ENCODE data around the gene OSBPL3. TPM values are rescaled to one million over a fixed set of nuclear protein-coding genes. Genes with fewer than 3 reads are reported as not detected.

Gene OSBPL3
- total RNA-seq, 4 donors from 2014 or later: 3.1 to 7.0 (median 5.3) TPM

DNA sequence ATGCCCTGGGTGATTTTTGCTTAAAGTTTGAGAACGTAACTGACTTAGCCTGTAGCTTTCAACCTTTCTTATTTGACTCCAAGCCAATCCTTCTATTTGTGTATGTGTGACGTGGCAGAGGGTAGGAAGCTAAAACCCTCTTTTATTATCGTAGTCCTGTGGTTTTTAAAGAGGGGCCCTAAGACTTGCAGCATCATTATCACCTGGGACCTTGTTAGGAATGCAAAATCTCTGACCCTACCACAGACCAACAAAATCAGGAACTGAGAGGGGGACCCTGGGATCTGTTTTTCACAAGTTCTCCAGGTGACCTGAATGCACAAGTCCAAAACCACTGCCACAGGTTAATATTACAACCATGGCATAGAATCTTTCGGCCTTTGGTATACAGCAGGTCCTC, 80.1 kb downstream of the OSBPL3 start:
- H3K27me3 ChIP-seq: no peaks in the 10 kb centered on the region
- H3K4me1 ChIP-seq: peaks cover 4 to 11% of the 10 kb centered on the region in 2 donors
- in situ Hi-C loops (cut with MboI; ENCODE audit: low sequenced_read_pairs in 4 of 4): no loop called here
- H3K36me3 ChIP-seq: no peaks in the 10 kb centered on the region
- ATAC-seq: no peak
- no peak overlapping the region for H3K27ac ChIP-seq
- H3K9me3 ChIP-seq: no peaks in the 10 kb centered on the region
- H3K4me3 ChIP-seq: no peak overlapping the region
- TF ChIP-seq POLR2A (IDR thresholded peaks at IDR 0.05): no peak
- TF ChIP-seq, protein P1, sequence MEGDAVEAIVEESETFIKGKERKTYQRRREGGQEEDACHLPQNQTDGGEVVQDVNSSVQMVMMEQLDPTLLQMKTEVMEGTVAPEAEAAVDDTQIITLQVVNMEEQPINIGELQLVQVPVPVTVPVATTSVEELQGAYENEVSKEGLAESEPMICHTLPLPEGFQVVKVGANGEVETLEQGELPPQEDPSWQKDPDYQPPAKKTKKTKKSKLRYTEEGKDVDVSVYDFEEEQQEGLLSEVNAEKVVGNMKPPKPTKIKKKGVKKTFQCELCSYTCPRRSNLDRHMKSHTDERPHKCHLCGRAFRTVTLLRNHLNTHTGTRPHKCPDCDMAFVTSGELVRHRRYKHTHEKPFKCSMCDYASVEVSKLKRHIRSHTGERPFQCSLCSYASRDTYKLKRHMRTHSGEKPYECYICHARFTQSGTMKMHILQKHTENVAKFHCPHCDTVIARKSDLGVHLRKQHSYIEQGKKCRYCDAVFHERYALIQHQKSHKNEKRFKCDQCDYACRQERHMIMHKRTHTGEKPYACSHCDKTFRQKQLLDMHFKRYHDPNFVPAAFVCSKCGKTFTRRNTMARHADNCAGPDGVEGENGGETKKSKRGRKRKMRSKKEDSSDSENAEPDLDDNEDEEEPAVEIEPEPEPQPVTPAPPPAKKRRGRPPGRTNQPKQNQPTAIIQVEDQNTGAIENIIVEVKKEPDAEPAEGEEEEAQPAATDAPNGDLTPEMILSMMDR (IDR thresholded peaks at IDR 0.05 in 4 of 5, conservative IDR thresholded peaks at IDR 0.05 in 1 of 5): no peak
- intact Hi-C loops (cut with DNase I; ENCODE audit: low total_unique reads): loop anchor here (5.0 kb wide), 1 partner anchor 167 kb away; no protein-coding TSS in a partner anchor
- DNase-seq: no peak

DNA sequence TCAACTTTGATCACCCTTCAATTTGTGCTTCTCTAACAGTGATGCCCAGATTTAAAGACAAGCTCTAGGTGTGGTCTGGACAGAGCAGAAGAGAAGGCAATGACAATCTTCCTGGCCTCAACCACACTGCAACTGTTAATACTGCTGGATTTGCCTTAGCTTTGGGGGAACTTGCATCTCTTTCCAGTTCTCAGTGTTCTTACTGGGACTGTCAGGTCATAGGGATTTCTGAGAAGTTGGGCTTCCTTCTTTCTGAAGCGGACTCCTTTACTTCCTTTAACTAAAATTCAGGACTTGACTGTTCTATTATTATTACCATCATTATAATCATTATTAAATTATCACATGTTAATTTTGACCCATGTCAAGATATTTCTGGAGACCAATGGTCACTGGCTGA, 80.8 kb downstream of the OSBPL3 start:
- peaks cover 0 to 6% of the 10 kb centered on the region in 2 donors for H3K4me1 ChIP-seq
- H3K27ac ChIP-seq: no peak overlapping the region
- no peaks in the 10 kb centered on the region for H3K9me3 ChIP-seq
- intact Hi-C loops (cut with DNase I; ENCODE audit: low total_unique reads): loop anchor here (5.0 kb wide), 1 partner anchor 168 kb away; no protein-coding TSS in a partner anchor
- TF ChIP-seq POLR2A (IDR thresholded peaks at IDR 0.05): no peak
- TF ChIP-seq, protein P1 (IDR thresholded peaks at IDR 0.05 in 4 of 5, conservative IDR thresholded peaks at IDR 0.05 in 1 of 5): no peak
- H3K4me3 ChIP-seq: no peak overlapping the region
- in situ Hi-C loops (cut with MboI; ENCODE audit: low sequenced_read_pairs in 4 of 4): no loop called here
- no peaks in the 10 kb centered on the region for H3K36me3 ChIP-seq
- DNase-seq (no peak), ATAC-seq (no peak)
- no peaks in the 10 kb centered on the region for H3K27me3 ChIP-seq

DNA sequence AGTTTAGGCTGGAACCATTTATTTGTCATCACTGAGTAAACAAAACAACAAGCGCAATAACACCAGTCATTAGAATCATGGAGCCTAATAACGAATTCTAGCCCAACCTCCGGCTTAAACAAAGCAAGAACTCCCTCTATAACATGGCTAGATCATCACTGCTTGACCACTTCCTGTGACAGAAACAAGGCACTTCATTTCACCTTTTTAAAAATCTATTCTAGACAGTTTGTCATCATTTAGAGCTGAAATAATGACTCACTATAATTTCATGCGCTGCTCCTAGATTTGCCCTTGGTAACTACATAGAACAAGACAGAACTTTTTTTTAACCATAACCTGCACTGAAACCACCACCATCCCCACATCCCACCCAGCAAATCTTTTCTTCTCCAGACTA, 81.3 kb downstream of the OSBPL3 start:
- ATAC-seq (no peak), DNase-seq (no peak)
- Histone ChIP-seq H3K27me3 (no peaks in the 10 kb centered on the region), H3K4me1 (peaks cover 0 to 6% of the 10 kb centered on the region in 2 donors), H3K4me3 (no peak overlapping the region), H3K27ac (no peak overlapping the region), H3K9me3 (no peaks in the 10 kb centered on the region), H3K36me3 (no peaks in the 10 kb centered on the region)
- in situ Hi-C loops (cut with MboI; ENCODE audit: low sequenced_read_pairs in 4 of 4): no loop called here
- TF ChIP-seq, protein P1 (IDR thresholded peaks at IDR 0.05 in 4 of 5, conservative IDR thresholded peaks at IDR 0.05 in 1 of 5): no peak
- TF ChIP-seq POLR2A (IDR thresholded peaks at IDR 0.05): no peak
- intact Hi-C loops (cut with DNase I; ENCODE audit: low total_unique reads): loop anchor here (5.0 kb wide), 1 partner anchor 169 kb away; no protein-coding TSS in a partner anchor

DNA sequence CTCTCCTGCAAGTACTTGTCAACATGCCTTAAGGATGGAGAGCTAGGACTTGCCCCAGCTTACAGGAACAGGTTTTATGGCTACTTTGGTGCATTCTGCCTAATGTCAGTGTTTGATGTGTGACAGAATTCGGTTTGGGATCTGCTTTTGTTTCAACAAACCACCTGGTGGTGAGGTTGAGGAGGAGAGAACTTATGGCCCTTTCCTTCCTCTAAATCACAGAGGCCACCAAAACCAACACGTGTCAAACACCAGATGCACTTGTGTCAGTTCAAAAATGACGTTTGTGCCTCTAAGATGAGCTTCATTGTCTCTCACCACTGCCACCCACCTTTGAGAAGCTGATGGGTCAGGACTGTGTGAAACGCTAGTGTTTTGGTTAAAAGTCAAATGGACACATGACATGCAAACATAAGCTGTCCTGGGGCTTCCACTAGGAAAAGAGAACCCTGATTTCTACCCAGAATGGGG, 83.9 kb downstream of the OSBPL3 start:
- no peak overlapping the region for H3K27ac ChIP-seq
- no peak overlapping the region for H3K4me3 ChIP-seq
- no peaks in the 10 kb centered on the region for H3K36me3 ChIP-seq
- ATAC-seq (no peak), DNase-seq (no peak)
- no peak for TF ChIP-seq POLR2A (IDR thresholded peaks at IDR 0.05)
- TF ChIP-seq, protein P1 (IDR thresholded peaks at IDR 0.05 in 4 of 5, conservative IDR thresholded peaks at IDR 0.05 in 1 of 5): no peak
- intact Hi-C loops (cut with DNase I; ENCODE audit: low total_unique reads) (loop anchor here (5.0 kb wide), 1 partner anchor 171 kb away; no protein-coding TSS in a partner anchor), in situ Hi-C loops (cut with MboI; ENCODE audit: low sequenced_read_pairs in 4 of 4) (no loop called here)
- peaks cover 0 to 6% of the 10 kb centered on the region in 2 donors for H3K4me1 ChIP-seq
- H3K27me3 ChIP-seq: no peaks in the 10 kb centered on the region
- H3K9me3 ChIP-seq: no peaks in the 10 kb centered on the region

Measured in gastrocnemius medialis (tissue), 4 donors.